Neural progenitor cell (in vitro differentiated cells): Measurements from ENCODE around the gene P4HA2.

Experiments used
- CTCF ChIP-seq: fragments of 200-600 bp; sonication (generic); IDR thresholded peaks from 2 replicates; pipeline ENCODE4 v1.5.1; 2017; ENCODE audit warnings: antibody characterized with exemption, mild to moderate bottlenecking
- EZH2phosphoT487 ChIP-seq: fragments of 200-600 bp; sonication (generic); IDR thresholded peaks from 2 replicates; pipeline ENCODE4 v1.6.1; 2017; ENCODE audit warnings: antibody characterized with exemption

DNA sequence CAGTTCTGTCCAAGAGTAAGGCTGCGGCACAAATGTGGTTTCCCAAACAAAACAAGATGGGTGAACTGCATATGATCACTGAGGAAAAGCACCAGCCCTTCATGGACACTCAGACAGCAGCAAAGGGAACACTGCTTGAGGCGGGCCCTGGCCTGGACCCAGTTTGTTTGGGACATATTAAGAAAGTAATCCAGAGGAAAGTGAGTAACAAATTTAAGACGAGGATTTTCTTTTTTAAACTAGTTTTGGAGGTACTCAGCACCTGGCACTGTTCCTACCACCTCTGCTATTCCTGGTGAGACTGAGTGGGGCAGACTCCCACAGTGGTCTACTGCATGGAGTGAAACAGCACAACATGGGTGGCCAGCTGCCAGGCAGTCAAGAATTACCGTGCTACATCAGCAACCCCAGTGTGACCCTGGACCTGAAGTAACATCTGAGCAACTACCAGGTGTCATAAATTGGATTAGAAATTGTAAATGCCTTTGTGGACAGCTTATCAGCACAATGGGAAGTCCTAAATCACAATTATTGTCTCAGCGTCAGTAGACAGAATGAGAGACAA is 28.5 kb downstream of the P4HA2 start:
- no peak for TF ChIP-seq CTCF
- TF ChIP-seq EZH2phosphoT487, result no peak
